Measurements from ENCODE around the gene AGBL1.

GRCh38 chr15:86433983-86434382, 354.3 kb downstream of the AGBL1 start:
- TF ChIP-seq CTCF (IDR thresholded peaks at IDR 0.05), result no peak
- TF ChIP-seq POLR2A (IDR thresholded peaks at IDR 0.05), result no peak
